SK-N-SH (cell line): ENCODE measurements around the gene HOPX. TPM values are rescaled to one million over a fixed set of nuclear protein-coding genes. Genes with fewer than 3 reads are reported as not detected.

ENCODE experiments used
- CTCF ChIA-PET: fragments of 300-600, 350-600 bp; formaldehyde crosslinking; extraction: SDS; loops from one replicate; lab custom pipeline; 2021; lab: Yijun Ruan, JAX
- POLR2A ChIA-PET: fragments of 350-600 bp; sonication (Branson Sonifier 250); formaldehyde crosslinking; extraction: SDS; loops from one replicate; lab custom pipeline; 2020; ENCODE audit warnings: antibody characterized with exemption, inconsistent platforms; lab: Yijun Ruan, JAX
- DNase-seq: peaks from one replicate; pipeline ENCODE4 v3.0.0; 2012
- H2AFZ ChIP-seq: fragments of 200-600 bp; sonication (generic); 2 replicates; pipeline ENCODE4 v1.8.1; 2016; ENCODE audit warnings: antibody characterized with exemption, mild to moderate bottlenecking, low read depth
- H3F3A ChIP-seq: fragments of 200-600 bp; sonication (generic); replicated peaks from 2 replicates; pipeline ENCODE3; 2016; ENCODE audit warnings: antibody characterized with exemption, mild to moderate bottlenecking; ENCODE audit not compliant: insufficient read depth
- H3K27ac ChIP-seq, 2 experiments: fragments of 200-500 bp in 1 of 2; fragments of 200-600 bp in 1 of 2; sonication (Bioruptor generic) in 1 of 2; sonication (generic), shearing (Covaris generic) in 1 of 2; 2 replicates each; pipeline versions ENCODE4 v1.5.1 to v1.6.1; 2014 to 2016; ENCODE audit warnings: low read depth in 2 of 2, inconsistent platforms in 1 of 2, low read length in 1 of 2, mild to moderate bottlenecking in 1 of 2, mixed read lengths in 1 of 2
- H3K27me3 ChIP-seq: fragments of 200-600 bp; sonication (generic), shearing (Covaris generic); 2 replicates; pipeline ENCODE4 v1.6.1; 2016; ENCODE audit warnings: mixed run types; ENCODE audit not compliant: insufficient read depth
- H3K36me3 ChIP-seq, 2 experiments: fragments of 200-500 bp in 1 of 2; fragments of 200-600 bp in 1 of 2; sonication (Bioruptor generic) in 1 of 2; sonication (generic) in 1 of 2; replicated peaks in 1 of 2; 2 replicates each; pipeline versions ENCODE3 to v1.5.1; 2014 to 2016; ENCODE audit warnings: low read length in 1 of 2, mild to moderate bottlenecking in 1 of 2; ENCODE audit not compliant: insufficient read depth in 2 of 2, control insufficient read depth in 1 of 2
- H3K4me1 ChIP-seq, 2 experiments: fragments of 200-500 bp in 1 of 2; fragments of 200-600 bp in 1 of 2; sonication (Bioruptor generic) in 1 of 2; sonication (generic), shearing (Covaris generic) in 1 of 2; 2 replicates each; pipeline versions ENCODE4 v1.5.1 to v1.6.1; 2014 to 2016; ENCODE audit warnings: low read depth in 1 of 2, low read length in 1 of 2, mixed run types in 1 of 2; ENCODE audit not compliant: insufficient read depth in 2 of 2, control insufficient read depth in 1 of 2
- H3K4me2 ChIP-seq: fragments of 200-600 bp; sonication (generic), shearing (Covaris generic); 2 replicates; pipeline ENCODE4 v1.6.1; 2017; ENCODE audit warnings: mixed run types
- H3K4me3 ChIP-seq, 2 experiments: fragments of 200-500 bp in 1 of 2; fragments of 200-600 bp in 1 of 2; sonication (Bioruptor generic) in 1 of 2; sonication (generic), shearing (Covaris generic) in 1 of 2; 2 replicates each; pipeline versions ENCODE4 v1.5.1 to v1.8.1; 2014 to 2016; ENCODE audit warnings: low read depth in 2 of 2, inconsistent platforms in 1 of 2, low read length in 1 of 2, mild to moderate bottlenecking in 1 of 2, mixed read lengths in 1 of 2, moderate library complexity in 1 of 2
- H3K79me2 ChIP-seq: fragments of 200-600 bp; sonication (generic); 2 replicates; pipeline ENCODE4 v1.8.1; 2017; ENCODE audit warnings: mild to moderate bottlenecking; ENCODE audit not compliant: insufficient read depth
- H3K9ac ChIP-seq: fragments of 200-600 bp; sonication (generic); 2 replicates; pipeline ENCODE4 v1.6.1; 2017; ENCODE audit warnings: mixed run types
- H3K9me2 ChIP-seq: fragments of 200-600 bp; sonication (generic); 2 replicates; pipeline ENCODE4 v1.6.1; 2017; ENCODE audit warnings: mixed run types
- H3K9me3 ChIP-seq: fragments of 200-600 bp; sonication (generic); 2 replicates; pipeline ENCODE4 v1.6.1; 2017; ENCODE audit warnings: mixed run types, mild to moderate bottlenecking, moderate library complexity
- H4K20me1 ChIP-seq: fragments of 200-600 bp; sonication (generic); 2 replicates; pipeline ENCODE4 v1.6.1; 2017; ENCODE audit warnings: mild to moderate bottlenecking, mixed run types; ENCODE audit not compliant: insufficient read depth
- EZH2phosphoT487 ChIP-seq: fragments of 200-600 bp; sonication (generic); IDR thresholded peaks from 2 replicates; pipeline ENCODE4 v1.6.1; 2017; ENCODE audit warnings: low read depth, mixed run types, mild to moderate bottlenecking, antibody characterized with exemption, moderate library complexity, borderline replicate concordance
- FOXM1 ChIP-seq: IDR thresholded peaks from 2 replicates; pipeline ENCODE4 v1.4.0; 2012; ENCODE audit warnings: low read depth, mild to moderate bottlenecking
- MAX ChIP-seq: IDR thresholded peaks from 2 replicates; pipeline ENCODE4 v1.4.0; 2012; ENCODE audit warnings: low read depth
- NRF1 ChIP-seq: IDR thresholded peaks from 2 replicates; pipeline ENCODE4 v1.6.1; 2012; ENCODE audit warnings: low read depth, mild to moderate bottlenecking, low read length
- POLR2AphosphoS5 ChIP-seq: IDR thresholded peaks from 2 replicates; pipeline ENCODE4 v1.6.1; 2012; ENCODE audit warnings: low read depth, low read length
- RFX5 ChIP-seq: IDR thresholded peaks from 2 replicates; pipeline ENCODE4 v1.6.1; 2012; ENCODE audit warnings: mild to moderate bottlenecking, improper control_type of control experiment, low read length
- RXRA ChIP-seq: IDR thresholded peaks from 2 replicates; pipeline ENCODE4 v1.4.0; 2012; ENCODE audit warnings: low read depth, mild to moderate bottlenecking, borderline replicate concordance
- TAF1 ChIP-seq: IDR thresholded peaks from 2 replicates; pipeline ENCODE4 v1.6.1; 2012; ENCODE audit warnings: low read depth, mild to moderate bottlenecking, low read length, moderate library complexity, borderline replicate concordance
- TEAD4 ChIP-seq: IDR thresholded peaks from 2 replicates; pipeline ENCODE4 v1.4.0; 2012; ENCODE audit warnings: mild to moderate bottlenecking, borderline replicate concordance; ENCODE audit not compliant: insufficient read depth
- USF1 ChIP-seq: IDR thresholded peaks from 2 replicates; pipeline ENCODE4 v1.4.0; 2012; ENCODE audit warnings: low read depth, borderline replicate concordance
- USF2 ChIP-seq: fragments of 150-350 bp; IDR thresholded peaks from 2 replicates; pipeline ENCODE4 v1.6.1; 2017; ENCODE audit warnings: antibody characterized with exemption, low read length, low read depth, borderline replicate concordance
- YY1 ChIP-seq: IDR thresholded peaks from 2 replicates; pipeline ENCODE4 v1.4.0; 2012; ENCODE audit warnings: low read depth, mild to moderate bottlenecking
- WGBS: methylation state at CpG from one replicate; pipeline ENCODE4 v1.1.6; 2017; ENCODE audit warnings: low lambda C conversion rate; 5-methylcytosine and 5-hydroxymethylcytosine counted together
- polyA plus RNA-seq, 3 experiments: library from polyadenylated mRNA; depleted of rRNA; stranded (reverse); fragments of >200 nt; gene quantifications; 2 replicates each; pipeline ENCODE4 v1.2.3, GENCODE V29; 2012

HOPX gene
- polyA plus RNA-seq, 1 of the 3 experiments (the other 2 are of a cell fraction): 0.05 TPM

GRCh38 chr4:56705966-56706365 is 24.9 kb upstream of the HOPX start:
- H3K27me3 ChIP-seq: no peaks in the 10 kb centered on the region
- H3K9me2 ChIP-seq: no peaks in the 10 kb centered on the region
- no peak overlapping the region for H3K4me3 ChIP-seq
- no peaks in the 10 kb centered on the region for H3K9me3 ChIP-seq
- H3F3A ChIP-seq: no peaks in the 10 kb centered on the region
- POLR2A ChIA-PET: no interaction called here
- H3K4me2 ChIP-seq: no peak overlapping the region
- H2AFZ ChIP-seq: no peak overlapping the region
- CTCF ChIA-PET: no interaction called here
- DNase-seq: no peak
- no peaks in the 10 kb centered on the region for H4K20me1 ChIP-seq
- TF ChIP-seq YY1 (no peak), RFX5 (no peak), MAX (no peak)
- no peak overlapping the region for H3K27ac ChIP-seq
- H3K36me3 ChIP-seq: no peaks in the 10 kb centered on the region
- H3K4me1 ChIP-seq: no peaks in the 10 kb centered on the region
- no peaks in the 10 kb centered on the region for H3K79me2 ChIP-seq
- no peak overlapping the region for H3K9ac ChIP-seq

GRCh38 chr4:56705334-56705733 is 24.2 kb upstream of the HOPX start:
- H3K79me2 ChIP-seq: no peaks in the 10 kb centered on the region
- no peaks in the 10 kb centered on the region for H3K27me3 ChIP-seq
- no peak overlapping the region for H3K4me3 ChIP-seq
- TF ChIP-seq TEAD4 (no peak), TAF1 (no peak), USF1 (no peak), RXRA (no peak), USF2 (no peak), EZH2phosphoT487 (no peak), FOXM1 (no peak), NRF1 (no peak), POLR2AphosphoS5 (no peak)
- H4K20me1 ChIP-seq: no peaks in the 10 kb centered on the region
- WGBS: 42% methylated on average over 6 of the region's 6 CpGs
- no peak overlapping the region for H3K4me2 ChIP-seq
- no peaks in the 10 kb centered on the region for H3K9me2 ChIP-seq
- ChIA-PET POLR2A (no interaction called here), CTCF (no interaction called here)
- no peaks in the 10 kb centered on the region for H3F3A ChIP-seq
- H3K9ac ChIP-seq: no peak overlapping the region
- H3K9me3 ChIP-seq: no peaks in the 10 kb centered on the region
- H3K36me3 ChIP-seq: no peaks in the 10 kb centered on the region
- H3K4me1 ChIP-seq: no peaks in the 10 kb centered on the region
- H2AFZ ChIP-seq: no peak overlapping the region
- no peak overlapping the region for H3K27ac ChIP-seq
- DNase-seq: no peak
